HL-60 (cell line): ENCODE measurements around the gene SORCS2.
A peak's percentile ranks its signal among the peaks of the same experiment; 100 is the strongest.

Experiments
- DNase-seq, 2 experiments: peaks; one replicate each; pipeline ENCODE4 v3.0.0-alpha.2; 2010 to 2020; ENCODE audit warnings: low read depth in 1 of 2, low spot score in 1 of 2
- H3K27ac ChIP-seq: fragments of 250-450 bp; sonication (Bioruptor Pico); replicated peaks from 2 replicates; pipeline ENCODE4 v1.5.1; 2020; ENCODE audit warnings: mild to moderate bottlenecking, moderate library complexity
- H3K27me3 ChIP-seq: fragments of 250-450 bp; sonication (Bioruptor Pico); 2 replicates; pipeline ENCODE4 v1.5.1; 2021; ENCODE audit warnings: mild to moderate bottlenecking, moderate library complexity; ENCODE audit not compliant: insufficient read depth, poor library complexity, severe bottlenecking
- H3K4me3 ChIP-seq: replicated peaks from 2 replicates; pipeline ENCODE4 v1.5.1; 2011; ENCODE audit warnings: mild to moderate bottlenecking, control low read depth, low read length; ENCODE audit not compliant: insufficient read depth
- CTCF ChIP-seq: IDR thresholded peaks from one replicate; pipeline ENCODE4 v1.5.1; 2011; ENCODE audit warnings: low read length, control low read depth, inconsistent platforms; ENCODE audit not compliant: insufficient read depth
- GABPA ChIP-seq: IDR thresholded peaks from 2 replicates; pipeline ENCODE4 v1.6.1; 2012; ENCODE audit warnings: low read depth
- POLR2AphosphoS5 ChIP-seq: IDR thresholded peaks from 2 replicates; pipeline ENCODE4 v1.6.1; 2012; ENCODE audit warnings: low read depth
- REST ChIP-seq: IDR thresholded peaks from 2 replicates; pipeline ENCODE4 v1.6.1; 2012; ENCODE audit warnings: low read depth; ENCODE audit not compliant: insufficient replicate concordance
- SPI1 ChIP-seq: IDR thresholded peaks from 2 replicates; pipeline ENCODE4 v1.6.1; 2012; ENCODE audit warnings: low read depth, mild to moderate bottlenecking, borderline replicate concordance

Gene SORCS2

GRCh38 chr4:7186031-7186430 lies 6.3 kb upstream of the SORCS2 start:
- no peak for DNase-seq
- TF ChIP-seq REST: no peak
- peak; percentile 7 for TF ChIP-seq CTCF
- no peak for TF ChIP-seq SPI1
- TF ChIP-seq POLR2AphosphoS5: no peak
- H3K27ac ChIP-seq: no peak overlapping the region
- peaks cover 17% of the 10 kb centered on the region for H3K27me3 ChIP-seq
- H3K4me3 ChIP-seq: no peak overlapping the region

GRCh38 chr4:7186516-7187167 lies 5.7 kb upstream of the SORCS2 start:
- H3K27me3 ChIP-seq: peaks cover 21% of the 10 kb centered on the region
- DNase-seq: no peak
- no peak overlapping the region for H3K4me3 ChIP-seq
- TF ChIP-seq GABPA (no peak), CTCF (no peak), SPI1 (no peak), POLR2AphosphoS5 (no peak), REST (no peak)
- H3K27ac ChIP-seq: no peak overlapping the region

GRCh38 chr4:7187168-7187535 lies 5.2 kb upstream of the SORCS2 start:
- peaks cover 26% of the 10 kb centered on the region for H3K27me3 ChIP-seq
- H3K27ac ChIP-seq: no peak overlapping the region
- TF ChIP-seq POLR2AphosphoS5: no peak
- TF ChIP-seq GABPA: no peak
- TF ChIP-seq SPI1: no peak
- no peak for TF ChIP-seq REST
- TF ChIP-seq CTCF: no peak
- no peak for DNase-seq
- H3K4me3 ChIP-seq: no peak overlapping the region
